ENCODE data around the gene ATM.

The ATM gene

GRCh38 chr11:108218912-108219783, 3.7 kb upstream of the ATM start:
- no peak overlapping the region for H3K4me3 ChIP-seq (ENCODE audit: low read depth, low read length)
- H3K27me3 ChIP-seq, result no peaks in the 10 kb centered on the region
- no peak for DNase-seq
- TF ChIP-seq, protein P1, sequence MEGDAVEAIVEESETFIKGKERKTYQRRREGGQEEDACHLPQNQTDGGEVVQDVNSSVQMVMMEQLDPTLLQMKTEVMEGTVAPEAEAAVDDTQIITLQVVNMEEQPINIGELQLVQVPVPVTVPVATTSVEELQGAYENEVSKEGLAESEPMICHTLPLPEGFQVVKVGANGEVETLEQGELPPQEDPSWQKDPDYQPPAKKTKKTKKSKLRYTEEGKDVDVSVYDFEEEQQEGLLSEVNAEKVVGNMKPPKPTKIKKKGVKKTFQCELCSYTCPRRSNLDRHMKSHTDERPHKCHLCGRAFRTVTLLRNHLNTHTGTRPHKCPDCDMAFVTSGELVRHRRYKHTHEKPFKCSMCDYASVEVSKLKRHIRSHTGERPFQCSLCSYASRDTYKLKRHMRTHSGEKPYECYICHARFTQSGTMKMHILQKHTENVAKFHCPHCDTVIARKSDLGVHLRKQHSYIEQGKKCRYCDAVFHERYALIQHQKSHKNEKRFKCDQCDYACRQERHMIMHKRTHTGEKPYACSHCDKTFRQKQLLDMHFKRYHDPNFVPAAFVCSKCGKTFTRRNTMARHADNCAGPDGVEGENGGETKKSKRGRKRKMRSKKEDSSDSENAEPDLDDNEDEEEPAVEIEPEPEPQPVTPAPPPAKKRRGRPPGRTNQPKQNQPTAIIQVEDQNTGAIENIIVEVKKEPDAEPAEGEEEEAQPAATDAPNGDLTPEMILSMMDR (IDR thresholded peaks at IDR 0.05; ENCODE audit: low read depth, low read length), result no peak
- no peaks in the 10 kb centered on the region for H3K9me3 ChIP-seq
- H3K36me3 ChIP-seq, result peaks cover 15% of the 10 kb centered on the region
- no peaks in the 10 kb centered on the region for H3K4me1 ChIP-seq

- Histone ChIP-seq H3K4me3 (ENCODE audit: low read depth, low read length) (peak overlapping the region; percentile 94), H3K36me3 (peaks cover 5% of the 10 kb centered on the region; the same call in 1 of the 2 replicates), H3K27me3 (no peaks in the 10 kb centered on the region), H3K4me1 (no peaks in the 10 kb centered on the region), H3K9me3 (no peaks in the 10 kb centered on the region)
- TF ChIP-seq, protein P1 (IDR thresholded peaks at IDR 0.05; ENCODE audit: low read depth, low read length), result no peak
- DNase-seq, result no peak
Observed at GRCh38 chr11:108220721-108221336, 2.0 kb upstream of the ATM start.

- no peaks in the 10 kb centered on the region for H3K4me1 ChIP-seq
- TF ChIP-seq, protein P1 (IDR thresholded peaks at IDR 0.05; ENCODE audit: low read depth, low read length), result no peak
- H3K27me3 ChIP-seq, result no peaks in the 10 kb centered on the region
- H3K4me3 ChIP-seq (ENCODE audit: low read depth, low read length), result peak overlapping the region; percentile 94
- DNase-seq, result no peak
- H3K9me3 ChIP-seq, result no peaks in the 10 kb centered on the region
- peaks cover 5% of the 10 kb centered on the region; the same call in 1 of the 2 replicates for H3K36me3 ChIP-seq
Observed at GRCh38 chr11:108221371-108221770, 1.5 kb upstream of the ATM start.

GRCh38 chr11:108221911-108222573, 825 bp upstream of the ATM start:
- peaks cover under 1% of the 10 kb centered on the region; the same call in 1 of the 2 replicates for H3K36me3 ChIP-seq
- H3K4me3 ChIP-seq (ENCODE audit: low read depth, low read length), result peak overlapping the region; percentile 94
- H3K9me3 ChIP-seq, result no peaks in the 10 kb centered on the region
- TF ChIP-seq, protein P1 (IDR thresholded peaks at IDR 0.05; ENCODE audit: low read depth, low read length), result no peak
- no peak for DNase-seq
- no peaks in the 10 kb centered on the region for H3K27me3 ChIP-seq
- H3K4me1 ChIP-seq, result no peaks in the 10 kb centered on the region

GRCh38 chr11:108223348-108224149, 682 bp downstream of the ATM start:
- H3K9me3 ChIP-seq, result no peaks in the 10 kb centered on the region
- H3K4me1 ChIP-seq, result no peaks in the 10 kb centered on the region
- no peak for DNase-seq
- TF ChIP-seq, protein P1 (IDR thresholded peaks at IDR 0.05; ENCODE audit: low read depth, low read length), result no peak
- H3K4me3 ChIP-seq (ENCODE audit: low read depth, low read length), result peak overlapping the region; percentile 94
- H3K36me3 ChIP-seq, result peaks cover 10% of the 10 kb centered on the region
- no peaks in the 10 kb centered on the region for H3K27me3 ChIP-seq

All from BE2C (cell line).